GM18505 (cell line): ENCODE measurements around the gene GFAP.

ENCODE experiments used
- ATAC-seq: cut with Tn5 transposase; IDR thresholded peaks from one replicate; pipeline ENCODE4 v1.9.1; 2021; ENCODE audit not compliant: unreplicated experiment
- POLR2A ChIP-seq: IDR thresholded peaks from 4 replicates; pipeline ENCODE4 v1.6.1; 2011; ENCODE audit warnings: borderline replicate concordance; ENCODE audit not compliant: insufficient read depth, insufficient read length; ENCODE audit errors: extremely low read depth

GFAP gene

GRCh38 chr17:44887971-44888954 is 27.0 kb downstream of the GFAP start:
- TF ChIP-seq POLR2A: no peak
- ATAC-seq: no peak

- no peak for ATAC-seq
- no peak for TF ChIP-seq POLR2A
Measured at GRCh38 chr17:44887016-44887415, 28.3 kb downstream of the GFAP start.

- no peak for TF ChIP-seq POLR2A
- ATAC-seq: no peak
Measured at GRCh38 chr17:44884941-44885340, 30.4 kb downstream of the GFAP start.

GRCh38 chr17:44881145-44881544 is 34.2 kb downstream of the GFAP start:
- no peak for TF ChIP-seq POLR2A
- no peak for ATAC-seq

GRCh38 chr17:44880062-44880461 is 35.2 kb downstream of the GFAP start:
- no peak for ATAC-seq
- TF ChIP-seq POLR2A: no peak

- ATAC-seq: no peak
- no peak for TF ChIP-seq POLR2A
Measured at GRCh38 chr17:44879376-44879775, 35.9 kb downstream of the GFAP start.

GRCh38 chr17:44878627-44879221 is 36.6 kb downstream of the GFAP start:
- no peak for ATAC-seq
- TF ChIP-seq POLR2A: no peak

GRCh38 chr17:44877121-44877520 is 38.2 kb downstream of the GFAP start:
- no peak for ATAC-seq

GRCh38 chr17:44875761-44876160 is 39.5 kb downstream of the GFAP start:
- no peak for ATAC-seq

More at GRCh38 chr17:44877121-44877520, 38.2 kb downstream of the GFAP start:
- no peak for TF ChIP-seq POLR2A

GRCh38 chr17:44872131-44872768 is 43.0 kb downstream of the GFAP start:
- no peak for ATAC-seq
- no peak for TF ChIP-seq POLR2A

More at GRCh38 chr17:44875761-44876160, 39.5 kb downstream of the GFAP start:
- TF ChIP-seq POLR2A: no peak

GRCh38 chr17:44871556-44871955 is 43.7 kb downstream of the GFAP start:
- no peak for ATAC-seq
- no peak for TF ChIP-seq POLR2A

- no peak for ATAC-seq
Measured at GRCh38 chr17:44867841-44868240, 47.5 kb downstream of the GFAP start.

GRCh38 chr17:44865931-44866330 is 49.4 kb downstream of the GFAP start:
- no peak for ATAC-seq
- TF ChIP-seq POLR2A: no peak

More at GRCh38 chr17:44867841-44868240, 47.5 kb downstream of the GFAP start:
- TF ChIP-seq POLR2A: no peak
